Glutamatergic neuron (in vitro differentiated cells): Measurements from ENCODE around the gene PHYHD1. TPM values are rescaled to one million over a fixed set of nuclear protein-coding genes. Genes with fewer than 3 reads are reported as not detected.
"Not testable (repeated sequence)": the region's sequence is repeated elsewhere in the genome, so short reads cannot be mapped to it uniquely, and the experiment has no call there.

ENCODE experiments used
- DNase-seq: peaks from one replicate; pipeline ENCODE4 v3.0.0; 2022
- H3K27ac Mint-ChIP-seq: one replicate; pipeline ENCODE4 v1.8.0; 2020; ENCODE audit warnings: mild to moderate bottlenecking, mixed read lengths, inconsistent platforms; ENCODE audit not compliant: unreplicated experiment
- H3K27me3 Mint-ChIP-seq: one replicate; pipeline ENCODE4 v1.8.0; 2020; ENCODE audit warnings: mild to moderate bottlenecking, moderate library complexity, mixed read lengths, inconsistent platforms; ENCODE audit not compliant: unreplicated experiment
- H3K36me3 Mint-ChIP-seq: one replicate; pipeline ENCODE4 v1.8.0; 2020; ENCODE audit warnings: mild to moderate bottlenecking, mixed read lengths, inconsistent platforms; ENCODE audit not compliant: unreplicated experiment
- H3K4me1 Mint-ChIP-seq: one replicate; pipeline ENCODE4 v1.8.0; 2020; ENCODE audit warnings: mild to moderate bottlenecking, low read depth, mixed read lengths, inconsistent platforms; ENCODE audit not compliant: unreplicated experiment
- H3K4me3 Mint-ChIP-seq: one replicate; pipeline ENCODE4 v1.8.0; 2020; ENCODE audit warnings: mild to moderate bottlenecking, mixed read lengths, inconsistent platforms; ENCODE audit not compliant: unreplicated experiment
- H3K9me3 Mint-ChIP-seq: one replicate; pipeline ENCODE4 v1.8.0; 2020; ENCODE audit warnings: mild to moderate bottlenecking, moderate library complexity, mixed read lengths, inconsistent platforms; ENCODE audit not compliant: unreplicated experiment
- total RNA-seq: library from RNA; stranded (reverse); fragmentation: NEBNext Ultra II Directional; extraction: Animal tissue kit (Norgen Biotek cat#: 25700); gene quantifications from one replicate; pipeline ENCODE4 v1.2.1, GENCODE V29; 2021; ENCODE audit not compliant: unreplicated experiment
- TF ChIP-seq, protein P1 (sequence below): fragments of 200-600 bp; sonication (generic); IDR thresholded peaks from one replicate; pipeline ENCODE4 v1.5.0; 2021; ENCODE audit not compliant: partially characterized antibody, unreplicated experiment

Gene PHYHD1
- total RNA-seq, 1 donor from 2014 or later: 4.4 TPM

DNA sequence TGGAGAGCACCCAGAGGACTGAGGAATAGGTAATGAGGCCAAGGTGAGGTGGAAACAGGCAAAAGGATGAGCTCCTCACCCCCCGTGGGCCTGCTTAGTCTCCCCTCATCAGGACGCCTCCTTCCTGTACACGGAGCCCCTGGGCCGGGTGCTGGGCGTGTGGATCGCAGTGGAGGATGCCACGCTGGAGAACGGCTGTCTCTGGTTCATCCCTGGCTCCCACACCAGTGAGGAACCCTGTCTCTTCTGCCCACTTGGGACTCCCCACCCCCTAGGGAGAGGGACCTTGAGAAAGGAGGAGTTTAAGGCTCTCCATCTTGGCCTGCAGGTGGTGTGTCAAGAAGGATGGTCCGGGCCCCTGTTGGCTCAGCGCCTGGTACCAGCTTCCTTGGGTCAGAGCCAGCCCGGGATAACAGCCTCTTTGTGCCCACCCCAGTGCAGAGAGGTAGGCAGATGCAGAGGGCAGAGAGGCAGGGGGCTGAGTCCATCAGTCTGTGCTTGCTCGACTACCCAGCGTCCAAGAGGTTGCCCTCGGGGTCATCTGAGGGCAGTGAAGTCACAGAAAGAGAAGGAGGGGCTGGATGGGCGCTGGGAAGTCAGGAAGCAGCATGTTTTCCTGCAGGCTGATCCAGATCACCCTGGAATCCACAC, 19.6 kb downstream of the PHYHD1 start:
- Mint-ChIP-seq H3K9me3 (peaks cover 6% of the 10 kb centered on the region), H3K4me1 (no peaks in the 10 kb centered on the region), H3K4me3 (no peak overlapping the region), H3K27ac (no peak overlapping the region), H3K36me3 (no peaks in the 10 kb centered on the region), H3K27me3 (peaks cover 10% of the 10 kb centered on the region)
- no peak for DNase-seq
- TF ChIP-seq, protein P1, sequence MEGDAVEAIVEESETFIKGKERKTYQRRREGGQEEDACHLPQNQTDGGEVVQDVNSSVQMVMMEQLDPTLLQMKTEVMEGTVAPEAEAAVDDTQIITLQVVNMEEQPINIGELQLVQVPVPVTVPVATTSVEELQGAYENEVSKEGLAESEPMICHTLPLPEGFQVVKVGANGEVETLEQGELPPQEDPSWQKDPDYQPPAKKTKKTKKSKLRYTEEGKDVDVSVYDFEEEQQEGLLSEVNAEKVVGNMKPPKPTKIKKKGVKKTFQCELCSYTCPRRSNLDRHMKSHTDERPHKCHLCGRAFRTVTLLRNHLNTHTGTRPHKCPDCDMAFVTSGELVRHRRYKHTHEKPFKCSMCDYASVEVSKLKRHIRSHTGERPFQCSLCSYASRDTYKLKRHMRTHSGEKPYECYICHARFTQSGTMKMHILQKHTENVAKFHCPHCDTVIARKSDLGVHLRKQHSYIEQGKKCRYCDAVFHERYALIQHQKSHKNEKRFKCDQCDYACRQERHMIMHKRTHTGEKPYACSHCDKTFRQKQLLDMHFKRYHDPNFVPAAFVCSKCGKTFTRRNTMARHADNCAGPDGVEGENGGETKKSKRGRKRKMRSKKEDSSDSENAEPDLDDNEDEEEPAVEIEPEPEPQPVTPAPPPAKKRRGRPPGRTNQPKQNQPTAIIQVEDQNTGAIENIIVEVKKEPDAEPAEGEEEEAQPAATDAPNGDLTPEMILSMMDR: no peak

DNA sequence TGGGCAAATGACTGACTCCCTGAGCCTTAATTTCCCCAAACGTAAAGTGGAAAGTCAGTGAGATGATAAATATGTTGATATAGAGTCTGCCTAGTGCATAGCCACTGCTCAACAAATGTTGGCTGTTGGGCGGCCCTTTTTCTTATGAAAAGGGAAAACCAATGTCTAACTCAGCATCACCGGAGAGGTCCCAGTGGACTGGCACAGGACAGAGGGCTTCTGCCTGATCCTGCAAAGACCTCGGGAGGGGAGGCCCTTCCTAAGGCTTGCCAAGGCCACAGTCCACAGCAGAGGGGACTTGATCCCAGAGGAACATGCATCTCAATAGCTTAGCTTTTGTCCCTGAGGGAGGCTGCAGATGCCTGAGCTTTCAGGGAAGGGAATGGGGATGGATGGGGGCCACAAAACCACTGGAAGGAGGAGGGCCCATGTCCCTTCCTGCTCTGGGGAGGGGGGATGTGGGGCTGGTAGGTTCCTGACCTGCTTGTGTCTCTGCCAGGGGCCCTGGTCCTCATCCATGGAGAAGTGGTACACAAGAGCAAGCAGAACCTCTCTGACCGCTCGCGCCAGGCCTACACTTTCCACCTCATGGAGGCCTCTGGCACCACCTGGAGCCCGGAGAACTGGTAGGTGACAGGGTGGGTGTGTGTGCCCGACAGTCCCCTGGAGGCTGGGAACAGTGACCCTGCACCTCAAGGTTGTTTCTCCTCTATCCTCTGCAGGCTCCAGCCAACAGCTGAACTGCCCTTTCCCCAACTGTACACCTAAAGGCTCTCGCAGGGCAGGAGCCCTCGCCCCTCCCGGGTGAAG, 20.4 kb downstream of the PHYHD1 start:
- no peak overlapping the region for H3K4me3 Mint-ChIP-seq
- no peaks in the 10 kb centered on the region for H3K36me3 Mint-ChIP-seq
- H3K27me3 Mint-ChIP-seq: peaks cover 12% of the 10 kb centered on the region
- peaks cover 6% of the 10 kb centered on the region for H3K9me3 Mint-ChIP-seq
- TF ChIP-seq, protein P1: no peak
- DNase-seq: no peak
- H3K4me1 Mint-ChIP-seq: peaks cover 4% of the 10 kb centered on the region
- H3K27ac Mint-ChIP-seq: no peak overlapping the region

DNA sequence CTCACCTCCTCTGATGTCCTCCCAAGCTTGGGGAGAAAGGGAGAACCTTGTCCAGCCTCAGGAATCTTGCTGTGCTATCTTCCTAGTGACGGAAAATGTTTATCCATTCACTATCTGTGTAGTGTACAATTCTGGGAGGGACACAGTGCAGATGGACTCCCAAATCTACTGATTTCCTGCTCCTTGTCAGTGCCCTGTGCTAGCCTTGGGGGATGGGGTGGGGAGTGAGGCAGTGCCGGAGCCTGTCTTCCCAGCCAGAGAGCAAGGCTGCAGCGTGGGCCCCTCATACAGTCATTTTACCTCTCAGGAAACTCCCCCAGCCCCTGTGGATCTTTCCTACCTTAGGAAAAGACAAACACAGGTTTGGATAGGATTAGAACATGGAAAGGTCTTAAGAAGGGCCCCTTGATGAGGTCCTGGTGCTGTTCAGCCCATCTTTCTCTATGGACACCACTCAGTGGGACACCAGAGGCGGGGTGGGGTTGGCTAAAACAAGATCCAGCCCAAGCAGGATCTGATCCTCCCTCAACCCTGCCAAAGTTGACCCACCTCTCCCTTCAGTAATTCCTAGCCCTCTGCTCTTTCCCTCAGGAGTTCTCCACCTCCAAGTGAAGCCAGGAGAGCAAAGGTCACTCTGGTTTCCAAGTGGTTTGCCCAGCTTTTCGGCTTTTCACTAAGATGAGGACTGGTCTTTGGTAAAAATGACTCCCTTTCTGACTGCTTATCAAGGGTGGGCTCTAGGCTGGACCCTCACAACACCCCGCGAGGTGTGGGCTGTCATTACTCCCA, 23.2 kb downstream of the PHYHD1 start:
- Mint-ChIP-seq H3K27me3 (peaks cover 13% of the 10 kb centered on the region), H3K4me3 (no peak overlapping the region), H3K4me1 (peaks cover 11% of the 10 kb centered on the region), H3K27ac (no peak overlapping the region), H3K36me3 (peaks cover 4% of the 10 kb centered on the region), H3K9me3 (peaks cover 11% of the 10 kb centered on the region)
- no peak for DNase-seq
- TF ChIP-seq, protein P1: no peak

DNA sequence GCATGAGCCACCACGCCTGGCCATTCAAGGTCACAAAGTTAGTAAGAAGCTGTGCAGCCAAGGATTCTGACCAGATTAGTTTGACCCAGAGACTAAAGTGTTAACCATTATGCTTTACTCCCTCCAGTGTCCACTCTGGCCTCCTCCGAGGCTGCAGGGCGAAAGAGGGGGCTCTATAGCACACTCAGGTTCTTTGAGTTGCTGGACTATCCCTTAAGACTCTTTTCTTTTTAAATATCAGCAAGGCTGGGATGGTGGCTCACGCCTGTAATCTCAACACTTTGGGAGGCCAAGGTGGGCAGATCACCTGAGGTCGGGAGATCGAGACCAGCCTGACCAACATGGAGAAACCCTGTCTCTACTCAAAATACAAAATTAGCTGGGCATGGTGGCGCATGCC, 24.2 kb downstream of the PHYHD1 start:
- not testable (repeated sequence) for H3K4me3 Mint-ChIP-seq, DNase-seq, H3K36me3 Mint-ChIP-seq, H3K27ac Mint-ChIP-seq
- Mint-ChIP-seq H3K27me3 (peaks cover 13% of the 10 kb centered on the region), H3K4me1 (peaks cover 11% of the 10 kb centered on the region), H3K9me3 (peaks cover 11% of the 10 kb centered on the region)

DNA sequence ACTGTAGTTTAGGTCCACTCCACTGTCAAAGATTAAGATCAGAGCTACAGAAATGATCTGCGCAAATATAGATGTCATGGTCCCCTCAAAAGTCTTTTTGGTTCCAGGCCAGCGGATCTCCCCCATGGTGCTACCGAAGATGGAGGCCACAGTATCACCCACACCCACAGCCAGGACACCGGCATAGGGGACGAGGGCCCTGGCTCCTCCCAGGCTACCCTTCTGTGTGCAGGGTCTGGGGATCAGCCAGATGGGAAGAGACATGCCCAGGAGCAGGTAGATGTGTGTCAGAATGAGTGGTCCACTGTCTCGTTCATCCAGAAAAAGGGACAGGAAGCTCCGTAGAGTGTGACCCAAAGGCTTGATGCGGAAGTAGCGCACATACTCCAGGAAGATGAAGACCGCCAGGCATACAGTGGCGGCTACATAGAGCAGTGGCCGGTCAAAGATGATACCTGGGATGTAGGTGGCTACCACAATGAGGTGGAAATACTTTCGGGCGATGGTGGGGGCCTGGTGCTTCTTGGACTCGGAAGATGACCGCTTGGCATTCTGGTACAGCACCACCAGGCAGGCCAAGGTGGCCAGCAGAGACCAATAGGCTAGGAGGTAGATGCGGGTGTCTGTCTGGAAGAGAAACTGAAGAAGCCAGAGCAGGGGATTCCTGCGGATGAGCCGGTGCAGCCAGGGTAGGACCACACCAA, 25.2 kb downstream of the PHYHD1 start:
- Mint-ChIP-seq H3K36me3 (peaks cover 4% of the 10 kb centered on the region), H3K27ac (peak overlapping the region; percentile 25), H3K4me3 (peak overlapping the region; percentile 100), H3K9me3 (peaks cover 7% of the 10 kb centered on the region), H3K4me1 (peaks cover 11% of the 10 kb centered on the region), H3K27me3 (peaks cover 11% of the 10 kb centered on the region)
- TF ChIP-seq, protein P1: no peak
- no peak for DNase-seq
